NOMO-1 treated with DMSO at 0.1 percent for 48 hours (cell line): ENCODE measurements around the gene ZAP70.

Experiments
- DNase-seq: peaks from one replicate; lab custom pipeline; 2025; ENCODE audit not compliant: unreplicated experiment; lab: John Stamatoyannopoulos, UW

The ZAP70 gene

GRCh38 chr2:97747716-97748115 is 34.3 kb downstream of the ZAP70 start:
- DNase-seq, result no peak

GRCh38 chr2:97749581-97749980 is 36.2 kb downstream of the ZAP70 start:
- DNase-seq, result no peak

- DNase-seq, result no peak
These were observed 36.6 kb downstream of the ZAP70 start for GRCh38 chr2:97750017-97750416.

GRCh38 chr2:97751752-97752151 is 38.4 kb downstream of the ZAP70 start:
- no peak for DNase-seq

GRCh38 chr2:97752342-97753334 is 39.3 kb downstream of the ZAP70 start:
- DNase-seq, result no peak

- no peak for DNase-seq
These were observed 41.4 kb downstream of the ZAP70 start for GRCh38 chr2:97754690-97755346.

GRCh38 chr2:97755491-97755890 is 42.1 kb downstream of the ZAP70 start:
- no peak for DNase-seq

- DNase-seq, result no peak
These were observed 43.7 kb downstream of the ZAP70 start for GRCh38 chr2:97757062-97757461.

- DNase-seq, result no peak
These were observed 44.8 kb downstream of the ZAP70 start for GRCh38 chr2:97758131-97758705.

- DNase-seq, result no peak
These were observed 46.5 kb downstream of the ZAP70 start for GRCh38 chr2:97759727-97760407.

GRCh38 chr2:97760480-97761049 is 47.2 kb downstream of the ZAP70 start:
- no peak for DNase-seq

- DNase-seq, result no peak
These were observed 47.8 kb downstream of the ZAP70 start for GRCh38 chr2:97761192-97761591.

GRCh38 chr2:97763176-97763845 is 49.9 kb downstream of the ZAP70 start:
- DNase-seq, result no peak

GRCh38 chr2:97764559-97765263 is 51.3 kb downstream of the ZAP70 start:
- DNase-seq, result no peak

- DNase-seq, result no peak
These were observed 52.6 kb downstream of the ZAP70 start for GRCh38 chr2:97765933-97766332.

- DNase-seq, result no peak
These were observed 53.2 kb downstream of the ZAP70 start for GRCh38 chr2:97766567-97766966.

GRCh38 chr2:97769308-97769707 is 55.9 kb downstream of the ZAP70 start:
- no peak for DNase-seq

- DNase-seq, result no peak
These were observed 56.3 kb downstream of the ZAP70 start for GRCh38 chr2:97769711-97770110.

GRCh38 chr2:97770445-97770844 is 57.1 kb downstream of the ZAP70 start:
- no peak for DNase-seq

GRCh38 chr2:97774425-97774824 is 61.0 kb downstream of the ZAP70 start:
- DNase-seq, result no peak
